ENCODE data around the gene KRT76. TPM values are rescaled to one million over a fixed set of nuclear protein-coding genes. Genes with fewer than 3 reads are reported as not detected.

Gene KRT76
- total RNA-seq, 4 donors from 2014 or later, result not detected

GRCh38 chr12:52806821-52807543 is 29.8 kb upstream of the KRT76 start:
- 82% methylated on average over 11 of the region's 11 CpGs for WGBS

GRCh38 chr12:52806169-52806811 is 29.1 kb upstream of the KRT76 start:
- intact Hi-C loops (cut with DNase I), result no loop called here
- no peak overlapping the region for H3K4me3 ChIP-seq
- H3K27ac ChIP-seq (replicated peaks in 1 of 4), result no peak overlapping the region
- no peak for TF ChIP-seq EP300 (IDR thresholded peaks at IDR 0.05)
- TF ChIP-seq CTCF (IDR thresholded peaks at IDR 0.05), result no peak
- TF ChIP-seq POLR2A (IDR thresholded peaks at IDR 0.05; ENCODE audit: low read depth), result no peak
- no peak for TF ChIP-seq POLR2AphosphoS5 (IDR thresholded peaks at IDR 0.05)
- 90% methylated on average over 3 of the region's 3 CpGs for WGBS
- H3K27me3 ChIP-seq, result peaks cover 0 to 13% (median 0%) of the 10 kb centered on the region in 4 donors
- no peaks in the 10 kb centered on the region for H3K9me3 ChIP-seq
- peaks cover 0 to 4% (median 0%) of the 10 kb centered on the region in 4 donors for H3K4me1 ChIP-seq
- no peaks in the 10 kb centered on the region for H3K36me3 ChIP-seq
- DNase-seq (ENCODE audit: extremely low spot score), result no peak

More at GRCh38 chr12:52806821-52807543, 29.8 kb upstream of the KRT76 start:
- Histone ChIP-seq H3K36me3 (no peaks in the 10 kb centered on the region), H3K4me3 (no peak overlapping the region), H3K4me1 (peaks cover 0 to 4% (median 0%) of the 10 kb centered on the region in 4 donors), H3K9me3 (no peaks in the 10 kb centered on the region), H3K27ac (replicated peaks in 1 of 4) (no peak overlapping the region), H3K27me3 (peaks cover 0 to 13% (median 0%) of the 10 kb centered on the region in 4 donors)
- intact Hi-C loops (cut with DNase I), result no loop called here
- no peak for TF ChIP-seq POLR2AphosphoS5 (IDR thresholded peaks at IDR 0.05)
- TF ChIP-seq POLR2A (IDR thresholded peaks at IDR 0.05; ENCODE audit: low read depth), result no peak
- TF ChIP-seq CTCF (IDR thresholded peaks at IDR 0.05), result no peak
- TF ChIP-seq EP300 (IDR thresholded peaks at IDR 0.05), result no peak
- DNase-seq (ENCODE audit: extremely low spot score), result no peak

- intact Hi-C loops (cut with DNase I), result no loop called here
- WGBS, result 83% methylated on average over 3 of the region's 3 CpGs
- DNase-seq (ENCODE audit: extremely low spot score), result no peak
- TF ChIP-seq POLR2A (IDR thresholded peaks at IDR 0.05; ENCODE audit: low read depth) (no peak), EP300 (IDR thresholded peaks at IDR 0.05) (no peak), CTCF (IDR thresholded peaks at IDR 0.05) (no peak), POLR2AphosphoS5 (IDR thresholded peaks at IDR 0.05) (no peak)
- H3K27me3 ChIP-seq, result peaks cover 0 to 13% (median 0%) of the 10 kb centered on the region in 4 donors
- H3K9me3 ChIP-seq, result no peaks in the 10 kb centered on the region
- peaks cover 0 to 5% (median 3%) of the 10 kb centered on the region in 4 donors for H3K4me1 ChIP-seq
- no peak overlapping the region for H3K27ac ChIP-seq (replicated peaks in 1 of 4)
- no peaks in the 10 kb centered on the region for H3K36me3 ChIP-seq
- H3K4me3 ChIP-seq, result no peak overlapping the region
Measured at GRCh38 chr12:52805739-52806138, 28.6 kb upstream of the KRT76 start.

- TF ChIP-seq EP300 (IDR thresholded peaks at IDR 0.05) (no peak), CTCF (IDR thresholded peaks at IDR 0.05) (no peak), POLR2AphosphoS5 (IDR thresholded peaks at IDR 0.05) (no peak), POLR2A (IDR thresholded peaks at IDR 0.05; ENCODE audit: low read depth) (no peak)
- intact Hi-C loops (cut with DNase I), result no loop called here
- H3K4me1 ChIP-seq, result peaks cover 0 to 9% (median 6%) of the 10 kb centered on the region in 4 donors
- no peaks in the 10 kb centered on the region for H3K36me3 ChIP-seq
- no peaks in the 10 kb centered on the region for H3K9me3 ChIP-seq
- DNase-seq (ENCODE audit: extremely low spot score), result no peak
- 44% methylated on average over 1 of the region's 1 CpG for WGBS
- no peak overlapping the region for H3K4me3 ChIP-seq
- peaks cover 0 to 13% (median 0%) of the 10 kb centered on the region in 4 donors for H3K27me3 ChIP-seq
- no peak overlapping the region for H3K27ac ChIP-seq (replicated peaks in 1 of 4)
Measured at GRCh38 chr12:52805000-52805399, 27.9 kb upstream of the KRT76 start.

Measured in esophagus muscularis mucosa (tissue), 4 donors.